HG03108 (cell line): Measurements from ENCODE around the gene OR10V1.
A peak's percentile ranks its signal among the peaks of the same experiment; 100 is the strongest.

Experiments used
- ATAC-seq: cut with Tn5 transposase; IDR thresholded peaks from one replicate; pipeline ENCODE4 v1.9.1; 2021; ENCODE audit warnings: moderate library complexity; ENCODE audit not compliant: unreplicated experiment

OR10V1 gene

GRCh38 chr11:59713745-59714144 lies at the start of gene OR10V1:
Gene OR10V1, minus strand, starts transcription at chr11:59713845. Its CDS starts 0 bp downstream, at chr11:59713845.
- no peak for ATAC-seq

GRCh38 chr11:59761993-59762392 lies 48.3 kb upstream of the OR10V1 start:
- no peak for ATAC-seq

GRCh38 chr11:59760771-59761170 lies 47.1 kb upstream of the OR10V1 start:
- no peak for ATAC-seq

- no peak for ATAC-seq
Measured at GRCh38 chr11:59759900-59760299, 46.3 kb upstream of the OR10V1 start.

GRCh38 chr11:59758401-59759037 lies 44.9 kb upstream of the OR10V1 start:
- no peak for ATAC-seq

GRCh38 chr11:59756845-59757244 lies 43.2 kb upstream of the OR10V1 start:
- no peak for ATAC-seq

- no peak for ATAC-seq
Measured at GRCh38 chr11:59756558-59756840, 42.9 kb upstream of the OR10V1 start.

- ATAC-seq: peak; percentile 11
Measured at GRCh38 chr11:59755701-59756557, 42.3 kb upstream of the OR10V1 start.

- peak; percentile 69 for ATAC-seq
Measured at GRCh38 chr11:59754859-59755700, 41.4 kb upstream of the OR10V1 start, which contains the start of gene STX3. Gene STX3, plus strand, starts transcription at chr11:59755376. Its CDS starts 230 bp downstream, at chr11:59755606.

GRCh38 chr11:59754494-59754858 lies 40.8 kb upstream of the OR10V1 start:
- no peak for ATAC-seq

GRCh38 chr11:59753650-59754493 lies 40.2 kb upstream of the OR10V1 start:
- ATAC-seq: peak; percentile 67

GRCh38 chr11:59746111-59746510 lies 32.5 kb upstream of the OR10V1 start:
- ATAC-seq: no peak

GRCh38 chr11:59730896-59731565 lies 17.4 kb upstream of the OR10V1 start:
- ATAC-seq: no peak

GRCh38 chr11:59729834-59730233 lies 16.2 kb upstream of the OR10V1 start:
- no peak for ATAC-seq

GRCh38 chr11:59728913-59729312 lies 15.3 kb upstream of the OR10V1 start:
- ATAC-seq: no peak

- ATAC-seq: no peak
Measured at GRCh38 chr11:59728154-59728553, 14.5 kb upstream of the OR10V1 start.

- ATAC-seq: no peak
Measured at GRCh38 chr11:59727426-59727825, 13.8 kb upstream of the OR10V1 start.

- no peak for ATAC-seq
Measured at GRCh38 chr11:59724066-59724465, 10.4 kb upstream of the OR10V1 start.

GRCh38 chr11:59719556-59719955 lies 5.9 kb upstream of the OR10V1 start:
- ATAC-seq: no peak

- ATAC-seq: no peak
Measured at GRCh38 chr11:59716051-59716450, 2.4 kb upstream of the OR10V1 start.
